Measurements from ENCODE around the gene SLC1A3.
"Not testable (repeated sequence)": the region's sequence is repeated elsewhere in the genome, so short reads cannot be mapped to it uniquely, and the experiment has no call there.

Gene SLC1A3

DNA sequence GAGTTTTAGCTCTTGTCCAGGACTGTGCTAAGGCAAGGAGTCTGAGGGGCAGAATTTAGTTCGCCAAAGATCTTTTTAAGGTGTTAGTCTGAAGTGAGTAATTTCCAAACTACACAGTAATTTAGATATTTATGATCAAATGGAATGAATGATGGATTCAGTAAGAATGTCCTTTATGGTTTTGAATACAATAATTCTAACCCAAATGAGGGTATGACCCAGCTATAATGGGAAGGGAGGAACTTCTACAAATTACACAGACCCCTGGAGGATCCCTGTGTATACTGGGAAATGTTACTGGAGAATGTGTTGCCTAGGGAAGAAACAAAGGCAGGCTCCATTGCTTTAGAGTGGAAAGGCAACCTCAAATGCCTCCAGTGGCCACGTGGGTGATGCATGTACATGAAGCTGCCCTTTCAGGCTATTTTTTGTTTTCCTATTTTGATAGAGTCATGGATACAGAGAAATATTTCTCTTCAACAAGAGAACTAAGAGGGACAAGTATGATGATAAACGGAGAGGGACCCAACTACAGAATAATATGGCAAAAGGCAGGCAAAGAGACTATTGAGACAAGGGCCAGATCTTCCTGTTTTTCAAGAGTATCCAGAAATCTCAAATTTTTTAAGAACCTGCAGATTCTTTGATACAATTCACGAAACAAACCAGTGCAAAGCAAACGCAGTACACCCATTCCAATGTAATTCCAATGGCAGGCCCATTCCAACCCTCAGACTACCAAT lies 25.4 kb downstream of the SLC1A3 start:
- DNase-seq, result no peak

DNA sequence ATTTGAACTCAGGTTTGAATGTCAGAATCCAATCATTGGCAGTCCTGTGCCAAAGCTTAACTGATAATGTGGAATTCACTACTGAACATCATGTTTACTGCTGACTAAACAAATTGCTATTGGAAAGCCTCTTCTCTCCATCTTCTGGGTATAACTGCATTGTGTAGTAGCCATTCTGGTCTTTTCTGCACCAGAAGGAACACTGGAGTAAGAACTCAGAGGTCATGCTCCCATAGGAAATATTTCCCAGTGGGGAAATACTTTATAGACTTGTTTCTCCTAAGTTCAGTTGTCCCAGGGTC lies 25.9 kb downstream of the SLC1A3 start:
- DNase-seq, result no peak

DNA sequence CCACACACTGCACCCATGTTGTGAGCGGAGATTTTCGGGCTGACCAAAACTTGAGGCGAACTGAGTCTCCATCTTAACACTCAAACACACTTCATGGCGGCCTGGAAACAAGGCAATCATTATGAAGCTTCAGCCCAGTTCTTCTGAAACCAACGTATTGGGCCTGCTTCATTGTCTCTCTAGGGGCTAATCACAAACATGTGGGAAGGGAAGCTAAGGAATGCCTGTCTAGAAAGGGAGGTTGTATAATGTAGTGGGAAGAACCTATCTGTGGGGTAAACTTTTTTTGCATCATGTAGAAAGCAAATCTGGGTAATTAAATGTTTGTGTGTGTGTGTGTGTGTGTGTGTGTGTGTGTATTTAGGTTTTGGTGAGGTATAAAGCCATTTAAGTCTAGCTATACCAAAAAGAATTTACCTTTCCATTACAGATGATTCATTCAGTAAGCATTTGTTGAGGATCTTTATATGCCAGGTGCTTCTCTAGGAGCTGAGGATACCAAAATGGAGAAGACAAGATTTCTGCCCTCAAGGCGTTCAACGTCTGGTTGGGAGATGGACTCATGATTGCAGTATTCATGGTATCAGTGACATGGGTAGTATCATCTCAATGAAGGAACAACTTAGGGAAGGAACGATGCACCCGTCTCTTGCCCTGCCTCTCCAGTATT lies 29.4 kb downstream of the SLC1A3 start:
- DNase-seq, result no peak

DNA sequence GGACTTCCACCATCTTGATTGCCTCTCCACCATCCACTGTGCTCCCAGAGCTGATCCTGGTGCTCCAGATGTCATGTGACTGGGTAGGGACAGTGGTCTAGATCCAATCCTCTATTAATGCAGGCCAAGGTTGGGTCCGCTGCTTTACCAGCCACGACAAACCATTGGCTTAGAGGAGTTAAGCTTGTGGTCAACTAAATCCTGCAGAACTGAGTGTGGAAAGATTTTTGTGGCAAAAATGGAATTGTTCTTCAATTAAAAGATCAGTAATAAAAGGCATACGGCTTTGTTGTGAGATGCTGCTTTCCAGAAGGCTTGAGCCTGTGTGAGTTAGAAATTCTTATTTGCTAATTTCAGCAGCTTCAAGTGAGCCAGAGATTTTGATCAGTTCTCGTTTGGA lies 30.7 kb downstream of the SLC1A3 start:
- DNase-seq, result no peak

- no peak for DNase-seq
These were observed 31.1 kb downstream of the SLC1A3 start for GRCh38 chr5:36637516-36637915.

- DNase-seq, result no peak
These were observed 31.6 kb downstream of the SLC1A3 start for GRCh38 chr5:36638056-36638455.

GRCh38 chr5:36640949-36641348 lies 34.5 kb downstream of the SLC1A3 start:
- DNase-seq, result no peak

GRCh38 chr5:36641431-36641830 lies 35.0 kb downstream of the SLC1A3 start:
- DNase-seq, result no peak

DNA sequence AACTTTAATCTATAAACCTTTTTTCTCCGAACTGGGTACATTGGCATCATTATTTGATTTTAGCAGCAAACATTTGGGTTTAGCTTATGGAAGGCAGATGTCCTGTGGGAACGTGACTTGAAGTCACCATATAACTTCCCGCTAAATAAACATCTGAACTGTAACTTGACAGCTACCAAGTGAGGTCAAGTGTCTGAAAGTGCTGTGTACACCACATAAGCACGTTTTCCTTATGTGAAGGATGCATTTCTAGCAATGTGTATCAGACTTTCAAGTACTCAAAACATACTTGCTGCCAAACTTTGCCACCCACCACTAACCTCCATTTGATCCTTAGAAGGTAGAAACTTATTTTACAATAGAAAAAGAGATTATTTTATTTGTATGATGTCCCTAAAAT lies 35.7 kb downstream of the SLC1A3 start:
- no peak for DNase-seq

DNA sequence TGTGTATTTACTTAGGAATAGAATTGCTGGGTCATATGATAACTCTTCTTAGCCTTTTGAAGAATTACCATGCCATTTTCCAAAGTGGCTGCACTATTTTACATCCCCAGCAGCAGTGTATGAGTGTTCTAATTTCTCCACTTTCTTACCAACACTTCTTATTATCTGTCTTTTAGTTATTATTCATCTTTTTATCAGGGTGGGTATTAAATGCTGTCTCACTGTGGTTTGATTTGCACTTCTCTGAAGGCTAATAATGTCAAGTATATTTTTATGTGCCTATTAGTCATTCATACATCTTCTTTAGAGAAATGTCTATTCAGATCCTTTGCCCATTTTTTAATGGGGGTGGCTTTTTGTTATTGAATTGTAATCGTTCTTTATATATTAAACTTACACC lies 36.8 kb downstream of the SLC1A3 start:
- DNase-seq, result no peak

GRCh38 chr5:36643841-36644240 lies 37.4 kb downstream of the SLC1A3 start:
- DNase-seq, result not testable (repeated sequence)

DNA sequence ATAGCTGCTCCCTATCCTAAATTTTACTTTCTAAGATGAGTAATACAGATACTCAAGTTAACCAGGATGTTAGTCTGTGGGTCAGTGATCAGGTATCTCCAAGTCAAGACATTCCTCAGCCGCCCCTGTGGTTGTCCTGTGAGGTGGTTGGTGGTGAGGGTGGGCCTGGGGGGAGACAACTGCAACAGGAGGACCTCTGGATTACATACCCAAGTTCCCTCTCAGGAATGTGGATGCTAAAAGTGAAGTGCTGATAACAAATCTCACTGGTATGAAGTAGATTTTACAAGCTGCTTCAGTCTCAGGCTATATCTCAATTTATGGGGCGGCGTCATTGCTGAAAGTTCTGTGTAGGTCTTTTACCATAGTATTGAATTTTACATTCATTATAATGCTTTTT lies 38.3 kb downstream of the SLC1A3 start:
- DNase-seq, result no peak

GRCh38 chr5:36646100-36646499 lies 39.7 kb downstream of the SLC1A3 start:
- DNase-seq, result no peak

DNA sequence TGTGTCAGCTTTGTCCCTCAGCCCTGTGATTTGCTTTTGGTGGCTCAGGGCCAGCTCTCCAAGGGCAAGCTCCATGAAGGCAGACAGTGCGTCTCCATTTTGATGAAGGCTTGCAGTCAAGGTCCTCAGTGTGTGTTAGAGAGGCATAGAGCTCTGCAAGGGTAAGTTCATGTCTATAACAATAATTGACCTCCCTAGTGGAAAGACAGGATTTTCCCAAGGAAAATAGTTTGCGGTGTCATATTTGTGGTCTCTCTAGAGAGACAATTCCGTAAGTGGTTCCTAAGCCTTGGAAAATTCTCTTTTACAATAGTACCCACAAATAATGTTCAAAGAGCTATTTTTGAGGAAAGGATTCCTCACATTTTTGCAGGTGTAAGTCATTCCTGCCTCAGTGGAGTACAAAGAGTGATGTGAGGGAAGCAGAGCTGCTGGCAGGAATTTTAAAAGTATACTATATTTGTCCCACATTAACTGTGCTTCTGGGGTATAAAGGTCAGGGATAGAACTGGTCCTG lies 40.2 kb downstream of the SLC1A3 start:
- no peak for DNase-seq

GRCh38 chr5:36647046-36647445 lies 40.6 kb downstream of the SLC1A3 start:
- DNase-seq, result no peak

GRCh38 chr5:36648426-36648825 lies 42.0 kb downstream of the SLC1A3 start:
- no peak for DNase-seq

GRCh38 chr5:36651761-36652685 lies 45.6 kb downstream of the SLC1A3 start:
- DNase-seq, result no peak

DNA sequence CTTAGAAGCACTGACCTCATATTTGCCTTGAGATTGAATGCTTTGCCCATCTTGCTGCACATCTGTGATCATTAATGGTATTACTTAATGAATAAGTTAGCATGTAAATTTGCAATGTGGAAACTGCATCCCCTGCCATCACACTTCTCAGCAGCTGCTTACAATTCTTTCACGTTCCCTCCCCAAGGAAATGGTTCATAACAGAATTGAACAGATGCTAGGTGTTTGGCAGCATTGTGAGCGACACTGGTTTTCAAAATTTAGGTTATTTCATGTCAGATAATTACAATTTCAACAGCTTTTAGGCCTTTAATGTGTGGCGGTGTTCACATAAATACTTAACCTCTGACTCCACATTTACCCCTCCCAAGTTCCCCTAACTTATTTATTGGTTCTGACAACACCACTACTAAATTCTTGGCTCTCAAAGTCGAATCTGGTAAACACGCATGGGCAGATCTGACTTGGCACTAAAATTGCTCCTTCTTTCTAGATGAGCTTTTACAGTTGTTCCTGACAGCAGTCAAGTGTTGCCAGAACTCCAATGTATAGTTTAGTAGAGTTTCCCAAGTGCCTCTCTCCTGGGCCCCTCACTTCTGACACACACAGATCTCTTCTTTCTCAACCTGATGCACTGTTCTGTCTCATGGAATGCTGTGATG lies 46.8 kb downstream of the SLC1A3 start:
- no peak for DNase-seq

DNA sequence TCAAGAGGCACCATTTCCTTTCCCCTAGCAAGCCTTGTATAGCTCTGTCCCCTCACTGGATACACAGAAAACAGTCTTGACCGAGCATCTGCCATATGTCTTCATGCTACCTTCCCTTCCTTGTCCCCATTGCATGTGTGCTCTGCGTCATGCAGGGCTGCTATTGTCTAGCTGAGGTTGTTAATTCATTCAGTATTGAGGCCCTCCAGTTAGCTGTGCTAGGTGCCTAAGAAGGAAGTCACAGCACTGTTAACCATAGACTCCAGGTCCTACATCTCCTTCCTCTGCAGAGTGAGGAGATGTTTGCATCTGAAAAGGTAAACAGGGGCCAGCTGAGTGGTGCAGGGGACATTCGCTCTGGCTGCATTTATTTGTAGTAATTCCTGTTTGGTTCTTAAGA lies 48.2 kb downstream of the SLC1A3 start:
- DNase-seq, result no peak

GRCh38 chr5:36655161-36655560 lies 48.8 kb downstream of the SLC1A3 start:
- DNase-seq, result no peak

GRCh38 chr5:36656556-36656955 lies 50.1 kb downstream of the SLC1A3 start:
- DNase-seq, result no peak

DNA sequence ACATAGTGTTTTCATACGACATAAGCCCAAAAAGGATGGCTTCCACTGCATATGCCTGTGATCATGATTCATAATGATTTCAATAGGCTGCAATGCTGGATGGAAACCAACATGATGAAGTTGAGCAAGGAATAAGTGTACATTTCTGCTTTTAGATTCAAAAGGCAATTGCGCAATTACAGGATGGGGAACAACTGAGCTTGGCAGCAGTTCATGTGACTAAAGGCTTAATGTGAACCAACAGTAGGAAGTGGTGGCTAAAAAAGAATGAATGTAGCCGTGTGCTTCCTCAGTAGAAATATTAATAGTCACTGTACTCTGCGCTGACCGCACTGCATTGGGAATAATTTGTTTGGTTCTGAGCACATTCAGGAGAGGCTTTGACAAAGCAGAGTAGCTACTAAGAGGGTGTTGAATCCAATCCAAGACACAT lies 51.2 kb downstream of the SLC1A3 start:
- DNase-seq, result no peak

Data from NCI-H1048 (cell line).